Retina (tissue), 1 donor: ENCODE results near the gene CABLES2.
A peak's percentile ranks its signal among the peaks of the same experiment; 100 is the strongest.
"Not testable (repeated sequence)": the region's sequence is repeated elsewhere in the genome, so short reads cannot be mapped to it uniquely, and the experiment has no call there.

Source experiments
- DNase-seq: peaks from one replicate; pipeline ENCODE4 v3.0.0-alpha.2; 2016

CABLES2 gene

DNA sequence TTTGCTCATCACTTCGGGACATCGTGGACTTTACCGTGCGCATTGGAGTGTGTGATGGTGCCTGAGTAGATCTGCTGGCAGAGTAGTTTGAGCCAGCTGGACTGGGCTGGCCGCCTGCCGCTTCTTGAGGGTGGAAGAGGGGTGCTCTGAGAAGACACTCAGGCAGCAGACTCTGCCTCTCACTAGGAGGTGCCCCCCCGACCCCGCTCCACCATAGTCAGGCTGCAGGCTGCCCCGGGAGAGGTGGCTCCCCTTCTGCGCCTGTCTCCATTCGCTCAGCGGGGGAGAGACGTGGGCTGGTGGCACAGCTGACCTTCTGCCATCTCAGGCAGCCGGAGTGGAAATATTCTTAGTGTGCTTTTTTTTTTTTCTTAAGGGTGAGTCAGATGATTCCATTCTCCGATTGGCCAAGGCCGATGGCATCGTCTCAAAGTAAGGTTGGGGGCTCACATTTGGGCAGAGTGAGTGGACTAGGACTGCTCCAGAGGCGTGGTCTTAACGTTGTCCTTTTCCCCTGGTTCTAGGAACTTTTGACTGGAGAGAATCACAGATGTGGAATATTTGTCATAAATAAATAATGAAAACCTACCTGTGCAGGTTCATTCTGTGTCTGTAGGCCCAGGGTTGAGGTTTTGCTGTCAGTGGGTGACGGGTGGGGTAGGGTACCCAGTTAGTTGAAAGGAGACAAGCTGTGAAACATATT is 19.0 kb downstream of the CABLES2 start:
- no peak for DNase-seq

DNA sequence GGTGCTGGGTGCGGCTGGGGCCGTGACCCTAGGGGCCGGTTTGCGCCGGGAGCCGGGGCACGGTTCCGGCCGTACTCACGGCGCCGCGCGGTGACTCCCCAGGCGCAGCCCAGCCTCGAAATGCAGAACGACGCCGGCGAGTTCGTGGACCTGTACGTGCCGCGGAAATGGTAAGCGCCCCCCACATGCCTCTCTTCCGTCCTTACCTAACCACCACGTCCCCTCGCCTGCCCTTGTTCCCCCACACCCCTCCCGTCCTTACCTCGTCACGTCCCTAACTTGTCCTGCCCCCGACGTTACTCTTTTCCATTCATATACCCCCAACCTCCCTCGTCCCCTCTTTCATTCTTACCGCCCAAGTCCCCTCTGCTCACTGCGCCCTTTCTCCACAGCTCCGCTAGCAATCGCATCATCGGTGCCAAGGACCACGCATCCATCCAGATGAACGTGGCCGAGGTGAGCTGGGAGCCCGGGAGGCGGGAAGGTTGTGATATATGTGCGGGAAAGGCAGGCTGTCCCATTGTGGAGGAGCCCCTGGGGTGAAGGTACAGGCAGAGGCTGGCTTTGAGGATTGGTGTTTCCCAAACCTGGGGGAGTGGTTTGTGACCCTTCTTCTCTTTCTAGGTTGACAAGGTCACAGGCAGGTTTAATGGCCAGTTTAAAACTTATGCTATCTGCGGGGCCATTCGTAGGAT is 19.7 kb downstream of the CABLES2 start:
- DNase-seq: peak; percentile 13

DNA sequence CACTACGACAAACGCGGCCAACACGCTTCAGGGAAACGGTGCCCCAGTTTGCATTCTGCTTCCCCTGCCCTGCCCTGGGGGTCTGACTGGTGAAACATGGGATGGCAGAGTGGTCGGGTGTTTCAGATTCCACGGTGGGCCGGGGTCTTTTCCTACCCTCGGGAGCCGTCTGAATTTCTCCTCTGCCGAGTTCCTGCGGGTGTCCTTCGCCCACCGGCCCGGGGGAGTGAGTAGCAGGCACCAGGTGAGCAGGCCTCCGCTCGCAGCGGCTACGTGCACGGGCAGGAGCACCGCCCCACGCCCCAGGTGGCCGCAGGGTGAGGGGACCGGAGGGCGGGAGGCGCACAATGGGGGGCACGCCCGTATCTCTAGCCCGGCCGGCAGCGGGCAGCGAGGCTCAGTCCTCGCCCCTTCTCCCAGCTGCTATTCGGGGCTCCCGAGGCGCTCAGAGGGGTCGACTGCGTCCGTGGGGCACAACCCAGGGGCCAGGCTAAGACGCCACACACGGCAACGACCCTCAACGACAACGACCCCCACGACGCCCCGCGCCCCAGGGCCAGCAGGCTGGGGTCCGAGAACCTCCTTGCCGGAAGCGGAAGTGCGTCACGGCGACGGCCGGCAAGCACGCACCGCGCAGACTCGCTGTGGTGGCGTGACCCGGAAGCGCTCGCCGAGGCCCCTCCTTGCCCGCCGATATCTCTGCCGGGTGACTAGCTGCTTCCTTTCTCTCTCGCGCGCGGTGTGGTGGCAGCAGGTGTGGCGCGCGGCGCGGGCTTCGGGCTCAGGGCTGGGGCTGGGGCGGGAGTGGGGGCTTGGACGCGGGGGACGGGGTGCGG is 20.5 kb downstream of the CABLES2 start, which contains the start of gene RPS21:
Gene RPS21 (plus strand): TSS at position 721 of the 836 bp plus-strand sequence. CDS start 236 bp downstream, outside the sequence.
- DNase-seq: peak; percentile 94

DNA sequence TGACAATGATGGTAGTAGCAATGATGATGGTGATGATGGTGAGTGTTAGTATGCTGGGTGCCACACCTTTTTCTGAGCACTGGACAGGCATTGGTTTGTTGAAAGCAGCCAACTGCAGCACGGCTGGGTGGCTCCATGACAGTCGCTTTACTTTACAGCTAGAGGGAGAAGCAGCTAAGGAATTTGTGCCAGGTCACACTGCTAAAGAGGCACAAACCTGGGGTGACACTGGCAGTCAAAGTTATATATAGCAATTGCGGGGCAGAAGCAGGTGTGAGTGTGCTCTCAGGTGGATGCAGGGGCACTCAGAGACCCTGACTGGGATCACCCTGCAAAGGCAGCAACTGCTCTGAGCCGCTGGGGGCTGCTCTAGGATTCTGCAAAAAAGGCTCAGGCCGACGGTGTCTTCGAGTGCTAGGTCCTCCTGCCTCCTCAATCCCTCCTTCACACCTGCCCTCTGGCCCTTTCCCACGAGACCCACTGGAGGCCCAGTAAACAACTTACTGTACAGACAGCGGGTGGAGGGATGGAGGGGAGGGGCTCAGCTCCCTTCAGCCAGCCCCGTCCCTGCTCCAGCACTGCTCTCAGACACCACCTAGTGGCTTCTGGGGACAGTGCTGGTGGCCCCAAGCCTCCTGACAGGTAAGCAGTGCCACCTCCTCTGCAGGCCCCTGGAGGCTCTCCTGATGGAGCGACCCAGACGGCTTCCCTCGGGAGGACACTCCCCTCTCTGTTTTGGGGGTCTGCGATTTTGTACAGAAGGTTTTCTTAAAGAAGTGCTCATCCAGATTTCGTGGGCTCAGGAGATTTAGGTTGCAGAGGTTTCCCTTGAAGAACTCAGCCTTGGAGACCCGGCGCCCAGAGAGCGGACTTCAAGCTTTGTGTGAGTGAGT is 24.5 kb downstream of the CABLES2 start:
- DNase-seq: peak; percentile 80

DNA sequence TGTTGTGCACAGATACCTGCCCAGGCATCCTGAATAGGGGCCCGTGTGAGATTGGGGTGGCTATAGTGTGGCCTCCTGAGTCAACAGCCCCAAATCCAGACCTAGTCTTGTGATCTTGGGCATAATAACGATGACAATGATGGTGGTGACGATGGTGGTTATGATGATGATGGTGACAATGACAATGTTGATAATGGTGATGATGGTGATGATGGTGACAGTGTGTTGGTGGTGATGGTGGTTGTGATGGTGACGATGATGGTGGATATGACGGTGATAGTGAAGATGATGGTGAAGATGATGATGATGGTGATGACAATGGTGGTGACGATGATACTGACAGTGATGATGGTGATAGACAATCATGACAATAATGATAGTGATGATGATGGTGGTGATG is 25.2 kb downstream of the CABLES2 start:
- DNase-seq: no peak

DNA sequence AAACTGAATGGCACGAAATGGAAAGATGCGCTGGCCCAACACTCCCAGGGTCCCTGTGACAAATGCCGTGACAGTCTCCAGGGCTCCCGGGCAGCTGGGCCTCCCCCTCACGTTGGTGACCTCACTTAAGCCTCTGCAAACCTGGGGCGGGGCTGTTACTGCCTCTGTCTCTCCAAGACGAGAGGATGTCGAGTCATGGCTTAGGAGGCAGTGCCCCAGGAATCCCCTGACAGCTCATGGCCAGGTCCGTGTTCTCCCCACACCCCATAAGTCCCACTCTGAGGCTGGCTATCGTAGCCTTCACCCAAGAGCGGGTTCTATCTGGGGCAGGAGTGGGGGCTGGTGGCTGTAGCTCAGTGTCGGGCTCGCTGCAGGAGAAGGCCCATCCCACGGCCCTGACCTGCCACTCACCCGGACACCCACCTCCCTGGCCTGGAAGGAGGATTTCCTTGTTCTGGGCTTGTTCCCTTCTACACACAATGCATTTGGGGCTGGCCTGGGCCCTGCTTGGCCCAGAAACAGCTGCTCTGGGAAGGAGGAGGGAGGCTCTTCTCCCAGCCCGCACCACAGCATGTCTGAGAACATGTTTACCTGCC is 25.8 kb downstream of the CABLES2 start:
- DNase-seq: no peak

DNA sequence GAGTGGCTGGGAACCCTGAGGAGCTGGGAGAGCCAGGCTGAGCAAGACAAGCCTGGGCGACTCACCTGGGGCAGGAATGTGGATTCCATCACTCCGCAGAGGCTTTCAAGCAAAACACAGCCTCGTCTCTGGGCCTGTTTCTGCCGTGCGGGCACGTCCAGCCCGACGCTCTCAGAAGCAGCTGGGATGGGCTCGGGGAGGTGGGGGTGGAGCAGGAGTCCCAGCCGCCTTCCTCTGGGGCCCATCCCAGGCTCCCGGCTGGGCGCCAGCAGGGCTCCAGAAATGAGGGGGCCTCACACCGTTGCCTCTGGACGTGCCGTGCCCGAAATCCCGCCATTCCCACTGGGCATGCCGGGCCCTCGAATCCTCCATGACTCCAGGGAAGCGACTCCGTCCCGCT is 28.9 kb downstream of the CABLES2 start:
- DNase-seq: no peak

DNA sequence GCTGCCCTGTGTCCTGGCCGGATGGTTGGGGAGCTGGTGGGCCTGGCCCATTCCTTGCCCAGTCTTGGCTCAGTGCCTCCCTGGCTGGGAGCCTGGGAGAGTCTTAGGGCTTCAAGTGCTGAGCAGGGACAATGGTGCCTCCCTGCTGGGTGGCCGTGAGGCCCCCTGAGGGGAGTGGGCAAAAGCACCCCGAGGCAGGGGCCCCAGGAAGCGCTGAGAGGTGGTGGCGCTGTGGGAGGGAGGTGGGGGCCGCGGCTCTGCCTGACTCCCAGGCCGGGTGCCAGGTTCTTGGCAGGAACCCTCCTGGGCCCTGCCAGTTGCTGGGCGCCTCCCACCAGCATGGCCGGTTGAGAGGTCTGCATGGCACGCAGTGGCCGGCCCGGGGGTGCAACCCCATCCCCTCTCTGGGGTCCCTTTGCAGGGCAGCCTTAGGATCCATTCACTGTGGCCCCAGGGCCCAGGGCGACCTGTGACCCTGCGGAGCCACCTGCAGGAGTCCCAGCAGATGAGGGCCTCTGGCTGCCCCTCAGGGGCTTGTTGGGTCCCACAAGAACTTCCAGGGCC is 29.4 kb downstream of the CABLES2 start:
- no peak for DNase-seq

DNA sequence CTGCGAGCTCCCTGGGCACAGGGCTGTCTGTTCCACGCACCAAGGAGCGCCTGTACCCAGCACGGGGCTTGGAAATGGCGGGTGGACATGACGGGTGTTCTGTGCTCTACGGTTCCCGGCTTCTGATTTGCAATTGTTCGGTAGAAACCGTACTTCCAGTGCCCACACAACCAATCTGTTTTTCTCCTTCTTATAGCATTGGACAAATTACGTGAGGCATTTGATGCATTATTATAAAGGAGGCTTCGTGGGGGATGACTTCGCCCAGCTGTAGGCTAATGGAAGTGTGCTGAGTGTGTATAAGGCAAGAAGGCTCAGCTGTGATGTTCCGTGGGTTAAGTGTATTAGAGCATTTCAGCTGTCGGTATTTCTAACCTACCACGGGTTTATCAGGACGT is 30.0 kb downstream of the CABLES2 start:
- peak; percentile 8 for DNase-seq

DNA sequence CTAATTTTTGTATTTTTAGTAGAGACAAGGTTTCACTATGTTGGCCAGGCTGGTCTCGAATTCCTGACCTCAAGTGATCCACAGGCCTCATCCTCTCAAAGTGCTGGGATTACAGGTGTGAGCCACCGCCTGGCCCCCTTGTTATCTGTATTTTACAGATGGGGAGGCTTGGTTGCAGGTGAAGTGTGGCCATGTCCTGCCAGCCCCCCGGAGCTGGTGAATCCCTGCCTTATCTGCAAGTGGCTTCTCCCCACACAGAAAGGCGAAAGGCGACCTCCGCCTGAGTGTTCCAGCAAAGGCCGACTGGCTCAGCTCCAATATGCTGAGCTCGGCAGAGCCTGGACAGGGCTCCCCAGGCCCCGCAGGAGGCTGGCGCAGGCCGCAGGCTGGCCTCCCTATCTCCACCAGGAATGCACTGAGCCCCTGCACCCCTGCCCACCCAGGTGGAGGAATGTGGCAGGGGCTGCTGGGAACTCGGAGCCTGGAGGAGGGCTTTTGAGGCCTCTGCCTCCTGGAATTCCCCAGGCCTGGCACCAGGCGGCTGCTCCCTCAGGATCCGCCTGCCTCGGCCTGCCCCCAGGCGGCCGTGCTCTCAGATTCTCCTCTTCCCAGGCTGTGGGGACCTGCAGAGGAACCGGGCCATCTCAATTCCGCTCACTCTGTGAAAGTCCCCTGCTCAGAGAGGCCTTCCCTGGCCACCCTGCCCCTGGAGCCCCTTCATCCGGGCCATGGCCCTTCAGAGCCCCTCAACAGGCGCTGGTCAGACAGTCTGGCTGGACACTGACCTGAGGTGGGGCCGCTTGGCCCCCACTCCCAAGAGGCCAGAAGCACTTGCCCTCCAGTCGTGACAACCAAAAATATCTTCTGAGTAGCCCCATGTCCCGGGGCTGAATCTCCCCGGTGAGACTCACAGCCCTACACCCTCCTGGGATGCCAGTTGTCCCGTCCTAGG is 30.7 kb downstream of the CABLES2 start:
- DNase-seq: peak; percentile 74

DNA sequence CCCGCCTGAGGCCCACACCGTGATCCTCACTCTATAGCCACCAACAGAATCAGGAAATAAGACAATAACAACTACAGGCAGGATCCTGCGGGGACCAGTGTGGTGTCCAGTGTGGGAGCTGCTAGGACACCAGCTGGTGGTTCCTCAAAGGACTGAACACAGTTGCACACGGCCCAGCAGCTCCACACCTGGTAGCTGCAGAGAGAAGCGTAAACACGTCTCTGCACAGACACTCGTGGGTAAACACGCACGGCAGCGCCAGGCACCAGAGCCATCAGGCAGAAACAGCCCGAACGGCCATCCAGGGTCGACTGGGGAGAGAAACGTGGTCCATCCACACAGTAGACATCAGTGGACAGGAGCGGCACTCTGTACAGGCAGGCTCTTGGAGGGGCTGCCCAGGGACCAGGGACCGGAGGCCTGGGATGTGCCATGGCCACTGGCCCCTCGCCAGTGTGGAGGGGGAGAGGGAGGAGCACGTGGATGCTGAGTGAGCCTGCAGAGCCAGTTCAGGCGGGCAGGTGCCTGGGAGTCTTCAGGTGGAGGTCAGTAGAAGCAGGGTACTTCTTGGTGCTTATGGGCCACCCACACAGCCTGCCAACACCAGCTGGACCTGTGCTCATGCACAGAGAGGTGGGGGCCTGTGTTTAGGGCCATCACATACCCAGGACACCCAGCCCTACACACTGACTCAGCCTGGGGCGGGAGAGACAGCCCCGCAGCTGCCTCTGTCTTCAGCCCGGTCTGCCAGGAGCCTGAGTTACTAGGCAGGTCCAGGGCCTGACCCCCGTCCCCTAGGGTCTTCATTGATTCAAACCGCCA is 32.5 kb downstream of the CABLES2 start:
- DNase-seq: peak; percentile 49

DNA sequence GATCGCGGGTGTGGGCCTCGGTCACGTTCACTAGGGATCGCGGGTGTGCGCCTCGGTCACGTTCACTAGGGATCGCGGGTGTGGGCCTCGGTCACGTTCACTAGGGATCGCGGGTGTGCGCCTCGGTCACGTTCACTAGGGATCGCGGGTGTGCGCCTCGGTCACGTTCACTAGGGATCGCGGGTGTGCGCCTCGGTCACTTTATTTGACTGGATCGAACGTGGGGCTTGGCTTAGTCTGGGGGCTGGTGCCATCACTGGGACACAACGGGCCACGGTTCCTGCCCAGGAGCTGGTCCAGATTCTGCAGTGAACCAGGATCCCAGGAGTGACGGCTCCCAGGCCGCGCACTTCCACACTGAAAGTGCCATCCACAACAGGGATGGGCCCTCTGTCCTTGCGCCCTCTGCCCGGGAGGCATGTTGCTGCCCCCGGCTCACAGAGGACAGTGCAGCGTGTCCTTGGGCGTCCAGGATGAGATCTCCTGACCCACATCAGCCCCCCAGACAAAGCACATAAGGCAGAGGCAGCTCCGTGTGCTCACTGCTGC is 33.4 kb downstream of the CABLES2 start:
- not testable (repeated sequence) for DNase-seq

DNA sequence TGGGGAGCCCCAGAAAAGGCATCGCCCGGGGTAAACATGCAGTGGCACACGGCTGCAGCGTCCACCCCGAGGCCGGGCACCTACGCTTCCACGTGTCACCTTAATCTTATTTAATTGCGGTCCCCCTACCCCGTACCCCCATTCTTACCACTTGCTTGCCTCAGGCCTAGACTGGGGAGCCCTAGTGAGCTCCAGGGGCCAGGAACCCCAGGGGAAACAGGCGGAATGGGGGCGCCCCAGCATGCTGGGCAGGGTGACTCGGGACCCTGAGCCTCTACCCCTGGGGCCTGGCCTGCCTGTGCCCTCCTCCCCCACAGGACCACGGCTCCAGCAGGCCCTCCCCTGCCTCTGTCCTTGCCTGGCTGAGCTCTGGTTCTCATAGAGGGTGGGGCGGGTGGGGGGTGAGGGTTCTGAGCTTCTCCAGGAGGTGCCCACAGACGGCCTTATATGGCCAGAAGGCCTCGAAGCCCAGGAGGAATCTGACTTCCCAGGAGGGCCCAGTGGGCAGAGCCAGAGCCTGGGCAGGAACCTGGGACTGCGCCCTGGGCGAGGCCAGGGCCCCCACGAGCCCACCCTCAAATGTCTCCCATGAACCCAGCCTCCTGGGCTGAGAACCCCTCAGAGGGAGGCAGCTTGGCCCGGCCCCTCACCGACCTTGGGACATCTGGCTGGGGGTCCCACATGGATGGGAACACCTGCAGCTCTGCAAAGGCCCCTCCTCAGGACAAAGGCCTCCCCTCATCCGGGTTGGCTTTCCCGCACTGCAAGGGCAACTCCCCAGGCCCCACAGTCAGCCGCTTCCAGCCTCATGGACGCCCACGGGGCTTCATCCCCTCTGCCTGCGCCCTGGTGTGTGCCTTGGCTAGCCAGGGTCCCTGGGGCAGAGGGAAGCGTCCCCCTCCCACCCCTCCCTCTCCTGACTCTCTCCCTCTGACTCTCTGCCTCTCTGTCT is 34.8 kb downstream of the CABLES2 start:
- DNase-seq: peak; percentile 8

DNA sequence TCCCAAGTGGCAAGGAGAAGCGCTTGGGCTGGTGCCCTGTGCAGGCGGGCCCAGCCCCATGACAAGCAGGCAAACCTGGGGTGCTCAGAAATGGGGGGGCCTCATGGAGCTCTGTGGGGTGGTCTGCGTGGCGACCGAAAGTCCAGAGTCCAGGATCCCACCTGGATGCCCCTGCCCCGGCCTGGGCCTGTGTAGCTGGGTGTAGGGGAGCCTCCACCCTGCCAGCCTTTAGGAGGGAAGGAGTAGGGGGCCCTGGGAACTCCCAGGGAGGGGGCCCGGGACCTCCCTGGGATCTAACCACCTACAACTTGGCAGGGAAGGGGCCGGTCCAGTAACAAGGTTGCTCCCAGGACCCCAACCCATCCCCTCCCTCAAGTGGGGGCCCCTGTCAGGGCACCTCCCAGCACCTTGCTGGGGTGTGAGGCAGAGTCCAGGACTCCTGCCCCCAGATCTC is 35.5 kb downstream of the CABLES2 start:
- no peak for DNase-seq

DNA sequence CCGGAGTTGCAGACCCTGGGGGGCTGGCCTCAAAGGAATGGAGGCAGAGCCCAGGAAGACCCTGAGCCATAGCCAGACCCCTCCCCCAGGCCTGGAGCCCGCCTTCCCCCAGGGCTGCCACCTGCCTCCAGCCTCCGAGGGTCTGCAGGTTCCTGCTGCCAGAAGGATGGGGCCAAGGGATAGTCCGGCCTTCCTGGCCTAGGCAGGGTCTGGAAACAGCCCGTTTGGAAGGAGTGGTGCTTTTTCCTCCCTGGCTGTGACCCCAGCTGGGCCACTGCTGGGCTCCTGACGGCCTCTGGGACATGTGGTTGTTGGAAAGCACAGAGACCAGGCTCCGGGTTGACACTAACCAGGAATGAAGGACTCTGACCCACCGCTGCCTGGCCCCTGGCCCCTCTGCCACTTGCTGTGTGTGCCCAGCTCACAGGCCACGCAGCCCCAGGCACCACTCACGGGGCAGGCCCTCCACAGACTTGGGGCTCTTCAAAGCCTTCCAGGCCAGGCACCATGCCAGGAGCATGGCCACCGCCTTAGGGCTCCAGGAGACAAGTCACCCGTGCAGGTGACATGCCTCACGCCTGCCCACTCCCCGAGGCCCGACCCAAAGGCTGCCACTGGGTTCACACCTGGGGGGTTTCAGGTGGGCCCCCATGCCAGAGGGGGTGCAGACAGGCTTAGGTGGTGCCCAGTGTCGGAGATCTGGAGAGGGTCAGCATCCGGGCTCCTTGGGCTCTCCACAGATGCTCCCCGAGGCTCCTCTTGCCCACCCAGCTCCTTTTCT is 36.1 kb downstream of the CABLES2 start:
- peak; percentile 44 for DNase-seq

DNA sequence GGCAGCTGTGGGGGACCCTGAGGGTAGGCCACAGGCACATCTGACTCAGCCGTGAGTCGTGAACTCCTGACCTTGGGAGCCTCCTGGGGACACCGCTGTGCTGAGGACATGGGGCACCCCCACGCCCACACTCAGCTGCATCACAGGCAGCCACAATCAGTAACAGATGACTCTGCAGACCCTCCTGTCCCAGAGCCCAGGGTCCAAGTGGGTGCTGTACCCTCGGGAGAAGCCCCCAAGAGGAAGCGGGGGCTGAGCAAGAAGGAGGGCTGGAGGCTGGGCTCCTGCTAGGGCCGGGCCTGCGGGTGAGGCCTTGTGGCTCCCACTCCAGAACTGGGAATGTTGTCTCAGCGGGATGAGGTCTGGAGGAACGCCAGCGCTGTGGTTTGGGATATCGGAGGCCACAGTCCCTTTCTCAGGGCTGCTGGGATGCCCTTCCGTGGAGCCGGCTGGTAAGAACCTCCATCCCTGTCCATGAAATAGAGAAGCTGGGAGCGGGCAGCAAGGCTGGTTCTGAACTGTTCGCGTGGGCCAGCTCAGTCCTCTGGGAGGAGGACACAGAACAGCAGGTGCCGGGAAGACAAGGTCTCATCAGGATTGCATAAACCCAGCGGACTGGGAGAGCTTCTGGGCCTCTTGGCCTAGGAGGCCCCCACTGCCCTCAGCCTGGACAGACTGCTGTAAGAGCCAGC is 36.8 kb downstream of the CABLES2 start:
- peak; percentile 19 for DNase-seq

DNA sequence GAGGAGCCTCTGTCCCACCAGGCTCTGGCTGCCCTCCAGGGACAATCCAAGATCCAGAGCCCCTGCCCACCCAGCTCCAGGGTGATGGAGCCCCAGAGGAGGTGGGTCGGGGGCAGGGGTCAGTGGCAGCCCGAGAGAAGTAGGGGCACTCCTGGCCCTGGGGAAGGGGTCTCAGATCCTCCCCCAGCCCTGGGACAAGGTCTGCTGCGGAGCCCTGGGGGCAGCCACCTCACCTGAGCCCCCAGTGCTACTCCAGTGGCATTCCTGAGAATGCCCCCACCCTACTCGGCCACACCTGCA is 37.3 kb downstream of the CABLES2 start:
- DNase-seq: peak; percentile 14
